DOHH2 (cell line): ENCODE measurements around the gene MRPL43.
A peak's percentile ranks its signal among the peaks of the same experiment; 100 is the strongest.
"Not testable (repeated sequence)": the region's sequence is repeated elsewhere in the genome, so short reads cannot be mapped to it uniquely, and the experiment has no call there.

ENCODE experiments used
- H3F3A ChIP-seq: fragments of 200-600 bp; sonication (generic), shearing (Covaris generic); 2 replicates; pipeline ENCODE4 v1.6.0; 2016; ENCODE audit warnings: antibody characterized with exemption, mild to moderate bottlenecking; ENCODE audit not compliant: control insufficient read depth, insufficient read depth
- H3K27ac ChIP-seq: fragments of 200-600 bp; sonication (generic); 2 replicates; pipeline ENCODE4 v1.5.1; 2014; ENCODE audit warnings: low read depth, mild to moderate bottlenecking, low read length, moderate library complexity
- H3K27me3 ChIP-seq: fragments of 200-600 bp; sonication (generic); 2 replicates; pipeline ENCODE4 v1.6.1; 2014; ENCODE audit warnings: mild to moderate bottlenecking, low read length, mixed read lengths; ENCODE audit not compliant: control insufficient read depth
- H3K36me3 ChIP-seq: fragments of 200-600 bp; sonication (generic); 2 replicates; pipeline ENCODE4 v1.6.1; 2014; ENCODE audit warnings: mild to moderate bottlenecking, low read length, moderate library complexity, mixed read lengths; ENCODE audit not compliant: control insufficient read depth
- H3K4me1 ChIP-seq: fragments of 200-600 bp; sonication (generic); 2 replicates; pipeline ENCODE4 v1.6.1; 2014; ENCODE audit warnings: mild to moderate bottlenecking, low read length, mixed read lengths; ENCODE audit not compliant: control insufficient read depth
- H3K4me2 ChIP-seq: fragments of 200-600 bp; sonication (generic); 2 replicates; pipeline ENCODE4 v1.6.0; 2014; ENCODE audit warnings: mild to moderate bottlenecking, low read length, moderate library complexity
- H3K4me3 ChIP-seq: fragments of 200-600 bp; sonication (generic); 2 replicates; pipeline ENCODE4 v1.5.1; 2014; ENCODE audit warnings: mild to moderate bottlenecking, low read length, mixed read lengths
- H3K79me2 ChIP-seq: fragments of 200-600 bp; sonication (generic); 2 replicates; pipeline ENCODE4 v1.6.1; 2014; ENCODE audit warnings: mild to moderate bottlenecking, low read length, mixed read lengths; ENCODE audit not compliant: control insufficient read depth
- H3K9me2 ChIP-seq: fragments of 200-600 bp; sonication (generic); replicated peaks from 2 replicates; pipeline ENCODE4 v1.6.1; 2014; ENCODE audit warnings: mild to moderate bottlenecking, low read length, mixed read lengths; ENCODE audit not compliant: control insufficient read depth
- H3K9me3 ChIP-seq: fragments of 200-600 bp; sonication (generic); 2 replicates; pipeline ENCODE4 v1.6.1; 2014; ENCODE audit warnings: antibody characterized with exemption, low read length, mixed read lengths; ENCODE audit not compliant: control insufficient read depth, insufficient read depth
- H4K20me1 ChIP-seq: fragments of 200-600 bp; sonication (generic); 2 replicates; pipeline ENCODE4 v1.6.0; 2014; ENCODE audit warnings: low read depth, mild to moderate bottlenecking, antibody characterized with exemption, low read length, moderate library complexity; ENCODE audit not compliant: control insufficient read depth, insufficient read depth
- CTCF ChIP-seq: fragments of 200-600 bp; sonication (generic); IDR thresholded peaks from one replicate; pipeline ENCODE4 v1.5.1; 2014; ENCODE audit warnings: antibody characterized with exemption, mild to moderate bottlenecking, low read depth, low read length; ENCODE audit not compliant: poor library complexity, severe bottlenecking
- EZH2phosphoT487 ChIP-seq: fragments of 200-600 bp; sonication (generic); IDR thresholded peaks from 2 replicates; pipeline ENCODE4 v1.6.1; 2017; ENCODE audit warnings: borderline replicate concordance, mild to moderate bottlenecking, antibody characterized with exemption, low read length, moderate library complexity, mixed read lengths

The MRPL43 gene

GRCh38 chr10:101035314-101035713 is 48.0 kb upstream of the MRPL43 start:
- H3K27me3 ChIP-seq = peaks cover 52% of the 10 kb centered on the region
- H3K9me3 ChIP-seq = no peaks in the 10 kb centered on the region
- no peak overlapping the region for H3K4me2 ChIP-seq
- no peaks in the 10 kb centered on the region for H3K9me2 ChIP-seq
- TF ChIP-seq EZH2phosphoT487 = no peak
- TF ChIP-seq CTCF = no peak
- peaks cover 27% of the 10 kb centered on the region for H3K4me1 ChIP-seq
- no peaks in the 10 kb centered on the region for H4K20me1 ChIP-seq
- H3K4me3 ChIP-seq = no peak overlapping the region
- H3F3A ChIP-seq = no peaks in the 10 kb centered on the region
- H3K36me3 ChIP-seq = no peaks in the 10 kb centered on the region
- H3K27ac ChIP-seq = no peak overlapping the region
- H3K79me2 ChIP-seq = no peaks in the 10 kb centered on the region

GRCh38 chr10:101034404-101034803 is 47.1 kb upstream of the MRPL43 start:
- not testable (repeated sequence) for H3K4me3 ChIP-seq, H3F3A ChIP-seq, H3K79me2 ChIP-seq, H3K27ac ChIP-seq, H3K36me3 ChIP-seq, H3K9me2 ChIP-seq, H3K4me2 ChIP-seq, H3K9me3 ChIP-seq, H4K20me1 ChIP-seq
- Histone ChIP-seq H3K4me1 (peaks cover 28% of the 10 kb centered on the region), H3K27me3 (peaks cover 61% of the 10 kb centered on the region)

- TF ChIP-seq CTCF = no peak
- no peak for TF ChIP-seq EZH2phosphoT487
- no peak overlapping the region for H3K4me3 ChIP-seq
- H3K4me1 ChIP-seq = peaks cover 33% of the 10 kb centered on the region
Measured at GRCh38 chr10:101033276-101033675, 46.0 kb upstream of the MRPL43 start.

DNA sequence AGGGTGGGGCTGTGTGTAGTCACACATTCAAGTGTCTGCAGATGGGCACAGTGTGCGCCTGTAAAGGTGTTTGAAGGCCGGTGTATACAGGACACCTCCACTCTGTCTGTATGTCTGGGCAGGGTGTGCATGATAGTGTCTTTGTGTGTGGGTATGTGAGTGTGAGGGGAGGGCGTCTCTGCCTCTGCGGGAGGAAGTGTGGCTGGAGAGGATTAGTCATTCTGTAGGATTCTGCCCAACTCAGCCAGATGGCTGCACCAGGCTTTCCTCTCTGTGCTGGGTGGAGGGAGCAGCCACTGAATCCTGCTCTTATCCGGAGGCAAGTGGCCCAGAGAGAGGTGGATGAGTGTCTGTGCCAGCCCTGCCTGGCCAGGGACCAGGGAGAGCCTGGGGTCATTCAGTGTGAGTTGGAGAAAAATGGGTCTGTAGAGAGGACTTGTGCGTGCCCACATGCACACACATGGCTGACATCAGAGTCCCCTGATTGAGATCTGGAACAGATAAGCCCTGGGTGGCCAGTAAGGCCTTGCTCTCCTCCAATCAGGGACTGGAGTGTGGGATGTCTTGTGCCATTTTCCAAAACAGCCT is 45.4 kb upstream of the MRPL43 start:
- no peak overlapping the region for H3K27ac ChIP-seq

More at GRCh38 chr10:101033276-101033675, 46.0 kb upstream of the MRPL43 start:
- Histone ChIP-seq H3K4me2 (no peak overlapping the region), H3K27ac (no peak overlapping the region), H3K9me3 (no peaks in the 10 kb centered on the region), H3K9me2 (no peaks in the 10 kb centered on the region), H3K27me3 (peaks cover 65% of the 10 kb centered on the region), H3K79me2 (no peaks in the 10 kb centered on the region), H3F3A (no peaks in the 10 kb centered on the region), H3K36me3 (no peaks in the 10 kb centered on the region), H4K20me1 (no peaks in the 10 kb centered on the region)

More for the DNA sequence above, 45.4 kb upstream of the MRPL43 start:
- Histone ChIP-seq H3K4me1 (peaks cover 33% of the 10 kb centered on the region), H3K4me2 (peak overlapping the region; percentile 95), H3K9me3 (no peaks in the 10 kb centered on the region), H3K79me2 (no peaks in the 10 kb centered on the region), H3K4me3 (peak overlapping the region; percentile 73), H3K9me2 (no peaks in the 10 kb centered on the region), H3F3A (no peaks in the 10 kb centered on the region), H4K20me1 (no peaks in the 10 kb centered on the region), H3K36me3 (no peaks in the 10 kb centered on the region), H3K27me3 (peaks cover 66% of the 10 kb centered on the region)
- no peak; the same call in 1 of the 2 replicates for TF ChIP-seq EZH2phosphoT487
